Activated CD8-positive, alpha-beta memory T cell treated with anti-CD3 and anti-CD28 coated beads, Interleukin-2, amount 50 U/mL, for 24 hours (primary cell): ENCODE data around the gene SLC11A1.
A peak's percentile ranks its signal among the peaks of the same experiment; 100 is the strongest.

Source experiments
- DNase-seq: peaks from one replicate; pipeline ENCODE4 v3.0.0-alpha.2; 2020; ENCODE audit errors: extremely low read depth

SLC11A1 gene

DNA sequence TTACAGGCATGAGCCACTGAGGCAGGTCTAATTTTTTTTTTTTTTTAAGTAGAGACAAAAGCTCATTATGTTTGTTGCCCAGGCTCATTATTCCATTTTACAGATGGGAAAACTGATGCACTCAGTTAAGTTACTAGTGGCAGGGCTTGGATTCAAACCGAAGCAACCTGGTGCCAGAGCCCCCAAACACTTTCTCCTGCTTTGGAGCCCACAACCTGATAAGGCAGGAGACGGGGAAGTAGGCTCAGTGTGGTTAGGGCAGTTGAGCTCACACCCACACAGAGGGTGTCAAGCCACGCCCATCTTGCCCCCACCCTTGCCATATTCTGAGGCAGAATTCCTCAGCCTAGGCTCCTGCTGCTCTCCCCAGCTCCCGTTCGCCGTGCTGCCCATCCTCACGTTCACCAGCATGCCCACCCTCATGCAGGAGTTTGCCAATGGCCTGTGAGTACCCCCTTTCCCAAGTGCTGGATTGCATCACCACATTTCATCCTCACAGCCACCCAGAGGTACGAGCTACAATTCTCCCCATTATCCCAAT is 11.7 kb downstream of the SLC11A1 start:
- DNase-seq, result no peak

DNA sequence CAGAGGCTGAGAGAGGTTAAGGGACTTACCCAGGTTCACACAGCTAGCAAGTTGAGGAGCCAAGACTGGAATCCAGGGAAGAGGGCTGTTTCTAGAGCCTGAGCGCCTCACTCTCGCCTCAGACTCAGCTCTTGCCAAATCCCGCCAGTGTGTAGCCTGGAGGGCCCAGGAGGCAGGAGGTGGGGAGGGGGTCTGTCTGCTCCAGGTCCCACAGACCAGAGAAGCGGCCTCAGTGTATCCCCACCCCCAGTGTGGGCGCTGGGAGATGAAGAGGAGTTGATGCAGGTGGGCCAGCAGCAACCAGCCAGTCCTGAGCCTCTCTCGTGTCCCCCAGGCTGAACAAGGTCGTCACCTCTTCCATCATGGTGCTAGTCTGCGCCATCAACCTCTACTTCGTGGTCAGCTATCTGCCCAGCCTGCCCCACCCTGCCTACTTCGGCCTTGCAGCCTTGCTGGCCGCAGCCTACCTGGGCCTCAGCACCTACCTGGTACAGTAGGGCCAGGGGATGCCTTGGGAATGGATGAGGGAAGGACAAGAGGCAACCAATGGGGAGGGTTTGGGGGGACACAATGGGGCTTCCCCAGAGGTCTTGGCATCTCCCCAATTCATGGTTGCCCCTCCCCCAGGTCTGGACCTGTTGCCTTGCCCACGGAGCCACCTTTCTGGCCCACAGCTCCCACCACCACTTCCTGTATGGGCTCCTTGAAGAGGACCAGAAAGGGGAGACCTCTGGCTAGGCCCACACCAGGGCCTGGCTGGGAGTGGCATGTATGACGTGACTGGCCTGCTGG is 12.4 kb downstream of the SLC11A1 start:
- DNase-seq, result no peak

DNA sequence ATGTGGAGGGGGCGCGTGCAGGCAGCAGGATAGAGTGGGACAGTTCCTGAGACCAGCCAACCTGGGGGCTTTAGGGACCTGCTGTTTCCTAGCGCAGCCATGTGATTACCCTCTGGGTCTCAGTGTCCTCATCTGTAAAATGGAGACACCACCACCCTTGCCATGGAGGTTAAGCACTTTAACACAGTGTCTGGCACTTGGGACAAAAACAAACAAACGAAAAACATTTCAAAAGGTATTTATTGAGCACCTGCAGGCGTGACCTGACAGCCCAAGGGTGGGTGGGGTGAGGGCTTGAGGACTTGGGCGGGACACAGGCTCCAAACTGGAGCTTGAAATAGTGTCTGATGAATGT is 13.0 kb downstream of the SLC11A1 start:
- DNase-seq, result no peak

DNA sequence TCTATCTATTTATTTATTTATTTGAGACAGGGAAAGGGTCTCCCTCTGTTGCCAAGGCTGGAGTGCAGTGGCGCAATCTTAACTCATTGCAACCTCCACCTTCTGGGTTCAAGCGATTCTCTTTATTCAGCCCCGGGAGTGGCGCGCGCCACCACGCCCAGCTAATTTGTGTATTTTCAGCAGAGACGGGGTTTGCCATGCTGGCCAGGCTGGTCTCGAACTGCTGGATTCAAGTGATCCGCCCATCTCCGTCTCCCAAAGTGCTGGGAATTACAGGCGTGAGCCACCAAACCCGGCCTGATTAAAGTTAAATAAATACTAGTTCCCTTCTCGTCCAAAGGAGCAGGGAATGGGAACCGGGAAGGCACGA is 13.4 kb downstream of the SLC11A1 start:
- DNase-seq, result no peak

DNA sequence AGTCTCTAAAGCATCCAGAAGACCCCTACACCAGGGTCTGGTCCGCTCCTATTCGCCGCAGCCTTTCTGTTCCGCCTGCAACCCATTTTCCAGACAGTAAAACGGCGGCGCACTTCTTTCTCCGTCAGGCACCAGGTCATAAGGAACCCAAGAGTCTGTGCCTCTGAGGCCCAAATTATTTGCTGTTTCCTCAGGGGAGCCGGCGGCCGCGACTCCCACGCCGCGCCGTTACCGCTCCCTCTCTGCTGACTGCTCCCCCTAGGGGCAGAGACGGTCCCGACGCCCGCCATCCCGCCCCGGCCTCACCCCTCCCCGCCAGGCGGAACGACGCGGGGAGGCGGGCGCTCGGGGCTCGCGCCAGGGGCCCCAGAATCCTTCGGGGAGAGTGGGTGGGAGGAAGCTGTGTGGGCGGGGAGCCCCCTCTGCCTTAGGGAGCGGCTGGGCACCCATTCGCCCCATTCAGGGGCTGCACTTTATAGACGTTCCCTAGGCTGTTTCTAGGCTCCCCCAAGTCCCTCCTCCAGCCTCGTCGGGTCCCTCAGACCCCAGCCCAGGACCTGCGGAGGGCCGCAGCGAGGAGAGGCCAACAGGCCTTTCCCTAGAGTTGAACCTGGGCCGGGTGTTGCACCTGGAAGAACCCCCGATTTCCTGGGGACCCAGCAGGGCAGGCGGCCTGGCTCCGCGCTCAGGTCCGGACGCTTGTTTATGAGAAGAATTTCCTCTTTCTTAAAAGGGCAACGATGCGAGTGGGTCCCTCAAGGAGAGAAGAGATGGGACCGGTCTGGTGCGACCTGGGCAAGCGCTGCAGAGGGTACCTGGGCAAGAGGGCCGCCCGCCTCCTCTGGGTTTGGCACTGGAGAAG is 14.0 kb downstream of the SLC11A1 start:
- DNase-seq, result peak; percentile 77

- DNase-seq, result no peak
Observed at GRCh38 chr2:218396688-218397462, 14.8 kb downstream of the SLC11A1 start.

GRCh38 chr2:218397463-218397819 is 15.4 kb downstream of the SLC11A1 start:
- no peak for DNase-seq

- no peak for DNase-seq
Observed at GRCh38 chr2:218397820-218398436, 15.9 kb downstream of the SLC11A1 start.

- DNase-seq, result no peak
Observed at GRCh38 chr2:218398437-218399390, 16.6 kb downstream of the SLC11A1 start.

- DNase-seq, result peak; percentile 89
Observed at GRCh38 chr2:218399391-218400166, 17.5 kb downstream of the SLC11A1 start, which contains the start of gene CTDSP1. Gene CTDSP1, plus strand, starts transcription at chr2:218399868. Its CDS starts 223 bp downstream, at chr2:218400091.

- no peak for DNase-seq
Observed at GRCh38 chr2:218400167-218400929, 18.3 kb downstream of the SLC11A1 start.

GRCh38 chr2:218400930-218401881 is 19.1 kb downstream of the SLC11A1 start:
- no peak for DNase-seq

DNA sequence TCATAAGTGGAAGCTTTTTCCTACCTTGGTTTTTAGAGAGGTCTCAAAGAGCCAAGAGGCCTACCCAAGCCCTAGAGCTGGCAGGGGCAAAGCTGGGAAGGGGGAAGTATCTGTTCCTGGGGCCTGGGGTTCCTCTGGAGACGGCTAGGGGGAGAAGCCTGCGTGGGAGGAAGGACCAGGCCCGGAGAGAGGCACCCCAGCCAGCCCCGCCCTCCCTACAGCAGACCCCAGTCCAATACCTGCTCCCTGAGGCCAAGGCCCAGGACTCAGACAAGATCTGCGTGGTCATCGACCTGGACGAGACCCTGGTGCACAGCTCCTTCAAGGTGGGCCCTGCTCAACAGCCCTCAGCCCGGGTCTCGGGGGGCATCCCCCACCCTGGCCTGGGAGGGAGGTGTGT is 19.8 kb downstream of the SLC11A1 start:
- no peak for DNase-seq

DNA sequence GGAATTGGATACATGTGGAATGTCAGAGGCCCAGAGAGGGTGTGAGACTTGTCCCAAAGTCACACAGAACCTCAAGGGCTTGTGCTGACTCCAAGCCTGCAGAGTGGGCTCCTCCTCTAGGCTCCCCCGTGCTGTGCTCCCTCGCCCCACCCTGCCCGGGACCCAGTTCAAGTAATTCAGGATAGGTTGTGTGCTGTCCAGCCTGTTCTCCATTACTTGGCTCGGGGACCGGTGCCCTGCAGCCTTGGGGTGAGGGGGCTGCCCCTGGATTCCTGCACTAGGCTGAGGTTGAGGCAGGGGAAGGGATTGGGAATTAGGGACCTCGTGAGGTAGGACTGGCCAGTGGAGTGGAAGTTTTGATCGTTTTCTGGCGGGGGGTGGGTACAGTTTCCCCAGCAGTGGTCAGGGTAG is 20.4 kb downstream of the SLC11A1 start:
- no peak for DNase-seq

GRCh38 chr2:218402911-218403411 is 20.9 kb downstream of the SLC11A1 start:
- DNase-seq, result no peak

DNA sequence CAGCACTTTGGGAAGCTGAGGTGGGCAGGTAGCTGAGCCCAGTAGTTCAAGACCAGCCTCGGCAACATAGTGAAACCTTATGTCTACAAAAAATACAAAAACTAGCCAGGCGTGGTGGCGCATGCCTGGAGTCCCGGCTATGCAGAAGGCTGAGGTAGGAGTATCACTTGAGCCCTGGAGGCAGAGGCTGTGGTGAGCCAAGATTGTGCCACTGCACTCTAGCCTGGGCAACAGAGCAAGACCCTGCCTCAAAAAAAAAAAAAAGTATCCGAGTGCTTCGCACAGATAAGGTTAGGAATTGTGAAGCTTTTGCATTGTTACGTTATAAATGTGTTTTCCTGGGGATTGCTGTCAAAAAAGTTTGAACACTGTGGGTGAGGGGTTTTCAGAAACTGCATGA is 21.7 kb downstream of the SLC11A1 start:
- no peak for DNase-seq

- no peak for DNase-seq
Observed at GRCh38 chr2:218404351-218405085, 22.4 kb downstream of the SLC11A1 start.
